ENCODE data around the gene CDK19.
"Not testable (repeated sequence)": the region's sequence is repeated elsewhere in the genome, so short reads cannot be mapped to it uniquely, and the experiment has no call there.

Gene CDK19

DNA sequence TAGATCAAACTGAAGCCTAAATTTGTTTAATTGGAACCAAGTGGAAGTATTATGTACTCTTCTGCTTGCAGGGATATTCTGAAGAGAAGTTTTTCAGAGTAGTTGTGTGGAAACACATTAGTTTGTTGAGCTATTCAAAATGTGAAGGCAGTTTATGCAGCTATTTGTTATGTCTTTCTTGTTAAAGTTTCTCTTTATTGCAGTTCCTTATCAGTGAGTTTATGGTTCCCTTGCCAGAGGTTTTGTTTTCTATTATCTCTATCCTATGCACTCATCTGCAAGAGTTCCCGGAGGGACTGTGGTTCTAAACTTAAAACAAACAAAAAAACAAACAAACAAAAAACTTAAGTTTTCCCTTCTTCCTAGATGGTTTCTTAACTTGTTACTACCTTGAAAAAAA, 195.2 kb downstream of the CDK19 start:
- DNase-seq (ENCODE audit: low spot score): no peak

DNA sequence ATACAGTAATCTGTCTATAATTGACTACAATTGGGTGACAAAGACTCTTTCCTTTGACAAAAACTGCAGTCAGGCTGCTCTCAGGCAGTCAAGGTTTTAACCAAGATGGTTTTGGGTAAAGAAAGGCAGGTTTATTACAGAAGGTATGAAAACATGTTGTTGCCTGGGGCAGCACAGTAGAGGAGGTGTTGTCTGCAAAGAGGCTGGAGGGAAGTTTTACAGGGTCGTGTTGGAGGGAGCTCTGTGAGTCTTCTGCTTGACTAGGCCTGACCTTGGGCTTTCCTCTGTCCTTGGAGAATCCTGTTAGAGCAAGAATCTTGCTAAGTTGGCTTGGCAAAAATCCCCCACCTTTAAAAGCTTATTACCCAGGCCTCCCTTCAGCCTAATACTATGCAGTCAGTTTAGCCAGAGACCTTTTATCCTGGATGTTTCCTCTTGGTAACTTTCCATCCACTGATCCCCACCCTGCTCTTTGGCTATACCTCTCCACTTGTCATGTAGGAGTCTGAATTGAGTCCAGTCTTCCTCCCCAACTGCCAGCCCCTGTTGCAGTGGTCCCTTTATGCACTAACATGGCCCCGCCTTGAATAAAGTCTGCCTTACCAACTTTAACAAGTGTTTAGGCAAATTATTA, 195.9 kb downstream of the CDK19 start:
- DNase-seq (ENCODE audit: low spot score): no peak

DNA sequence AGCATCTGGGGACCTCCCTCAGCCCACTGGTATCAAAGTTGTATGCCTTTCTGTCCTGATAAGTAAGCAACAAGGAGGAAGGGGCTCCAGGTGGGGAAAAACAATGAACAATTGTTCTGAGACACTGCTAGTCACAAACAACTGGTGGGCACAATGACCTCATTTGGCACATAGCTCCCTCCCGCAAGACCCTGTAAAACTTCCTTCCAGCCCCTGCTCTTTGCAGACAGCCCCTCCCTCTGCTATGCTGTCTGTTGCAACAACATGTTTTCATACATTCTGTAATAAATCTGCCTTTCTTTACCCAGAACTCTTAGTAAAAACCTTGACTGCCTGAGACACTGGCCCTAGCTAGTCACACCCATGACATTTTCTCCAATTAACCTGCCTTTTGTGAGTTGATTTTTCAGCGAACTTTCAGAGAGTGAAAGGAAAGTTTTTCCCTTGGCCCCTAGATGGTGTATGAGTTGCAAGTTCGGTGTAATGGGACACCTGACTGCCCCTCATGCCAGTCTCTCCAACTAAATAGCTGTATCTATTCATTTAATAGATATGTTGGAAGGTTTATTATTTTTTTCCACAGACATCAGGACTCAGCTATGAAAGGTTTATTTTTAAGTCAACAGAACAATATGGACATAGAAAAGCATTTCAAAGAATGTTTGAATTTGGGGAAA, 196.5 kb downstream of the CDK19 start:
- peak; percentile 73 for DNase-seq (ENCODE audit: low spot score)

DNA sequence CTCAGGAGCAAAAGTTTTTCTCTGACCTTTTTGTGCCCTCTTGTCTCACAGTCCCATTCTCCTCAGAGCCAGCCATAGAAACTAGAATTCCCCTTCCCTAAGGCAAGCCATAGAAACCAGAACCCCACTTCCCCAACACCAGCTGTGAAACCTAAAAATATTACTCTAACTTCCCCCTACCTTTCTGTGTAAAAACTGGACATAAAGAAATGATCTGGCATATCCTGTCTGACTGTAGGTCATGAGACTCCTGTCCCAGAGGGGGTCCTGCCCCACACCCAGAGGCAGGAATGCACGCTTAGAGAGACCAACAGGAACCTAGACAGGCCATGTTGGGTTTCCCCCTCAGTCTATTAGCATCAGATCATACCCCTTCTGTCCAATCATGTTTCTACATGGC, 198.2 kb downstream of the CDK19 start:
- no peak for DNase-seq (ENCODE audit: low spot score)

DNA sequence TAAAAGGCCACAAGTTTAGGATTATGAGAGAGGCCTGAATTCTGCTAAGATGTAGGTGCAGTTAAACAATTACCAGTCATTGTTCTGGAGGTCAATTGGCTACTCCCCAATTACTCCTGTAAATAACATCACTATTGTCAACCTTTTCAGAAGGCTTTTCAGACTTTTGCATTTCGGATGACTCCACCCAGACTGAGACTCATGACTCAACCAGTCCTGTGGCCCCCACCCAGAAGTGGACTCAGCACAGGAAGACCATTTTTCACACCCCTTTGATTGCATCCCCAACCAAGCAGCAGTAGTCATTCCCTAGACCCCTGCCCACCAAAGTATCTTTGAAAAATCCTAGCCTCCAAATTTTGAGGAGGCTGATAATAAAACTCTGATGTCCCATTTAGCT, 199.5 kb downstream of the CDK19 start:
- DNase-seq (ENCODE audit: low spot score): no peak

DNA sequence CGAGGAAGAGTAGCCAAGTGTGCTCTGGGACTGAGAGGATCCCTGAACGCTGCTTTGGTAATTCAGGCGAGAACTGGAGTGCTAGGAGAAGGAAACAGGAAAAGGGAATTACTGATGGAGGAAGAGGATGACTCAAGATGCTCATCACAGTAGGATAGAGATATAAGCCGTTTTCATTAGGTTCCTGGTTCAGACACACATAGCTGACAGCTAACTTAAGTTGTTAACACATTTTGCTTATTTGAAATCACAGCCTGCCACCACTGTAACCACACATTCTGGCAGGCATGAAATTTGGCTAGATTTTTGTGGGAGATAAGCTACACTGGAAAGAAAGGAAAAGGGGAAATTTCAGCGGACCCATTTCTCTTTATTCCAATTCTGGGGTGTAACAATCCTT, 200.7 kb downstream of the CDK19 start:
- no peak for DNase-seq (ENCODE audit: low spot score)

DNA sequence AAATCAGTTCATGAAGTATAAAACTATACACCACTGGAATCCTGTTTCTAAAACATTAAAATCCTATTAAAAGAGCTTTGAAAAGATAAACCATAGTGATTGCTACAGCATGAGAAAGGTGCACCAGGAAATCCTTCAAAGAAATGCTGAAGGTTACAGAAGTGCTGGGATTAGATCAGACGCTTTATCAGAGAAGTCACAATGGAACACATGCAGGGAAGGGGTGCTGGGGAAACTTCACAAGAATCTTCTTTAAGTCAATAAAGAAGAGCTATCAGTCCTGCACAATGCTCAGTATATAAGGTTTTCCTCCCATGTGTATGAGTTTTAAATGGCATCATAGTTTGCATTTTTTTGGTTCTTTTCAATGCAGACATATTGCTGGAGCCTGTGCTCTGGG, 201.2 kb downstream of the CDK19 start:
- DNase-seq (ENCODE audit: low spot score): no peak

DNA sequence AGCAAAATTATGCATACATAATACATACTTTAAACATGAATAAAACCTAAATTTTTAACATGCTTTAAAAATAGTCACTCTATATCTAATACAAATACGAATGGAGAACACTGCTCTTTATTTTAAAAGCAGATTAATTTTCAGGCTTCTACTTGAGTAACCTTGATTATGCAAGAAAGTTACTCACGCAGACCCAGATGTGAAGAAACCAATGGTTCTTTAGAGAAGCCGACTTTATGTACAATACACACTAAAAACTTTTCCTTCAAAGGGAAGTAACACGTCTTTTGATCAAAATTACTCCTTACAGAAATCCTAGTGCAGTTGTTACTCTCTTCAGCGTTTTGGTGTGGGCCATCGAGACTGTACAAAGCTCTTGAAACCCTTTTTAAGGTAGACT, 201.9 kb downstream of the CDK19 start:
- no peak for DNase-seq (ENCODE audit: low spot score)

DNA sequence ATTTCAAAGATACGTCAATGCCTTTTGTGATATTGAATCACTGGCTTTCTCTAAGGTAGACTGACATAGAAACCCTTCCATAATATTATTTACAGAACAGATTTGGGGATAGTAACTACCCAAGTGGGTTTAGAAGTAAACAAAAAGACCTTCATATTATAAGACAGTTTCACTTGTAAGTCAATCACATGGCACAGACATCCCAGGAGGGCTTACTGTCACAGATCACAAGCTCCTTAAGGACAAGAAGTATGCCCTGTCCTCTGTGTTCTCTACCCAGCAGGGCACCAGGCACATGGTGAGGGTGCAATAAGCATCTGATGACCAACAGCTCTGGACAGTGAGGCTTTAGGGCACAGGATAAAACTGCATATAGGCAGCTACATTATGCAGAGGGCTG, 203.0 kb downstream of the CDK19 start:
- peak; percentile 55 for DNase-seq (ENCODE audit: low spot score)

DNA sequence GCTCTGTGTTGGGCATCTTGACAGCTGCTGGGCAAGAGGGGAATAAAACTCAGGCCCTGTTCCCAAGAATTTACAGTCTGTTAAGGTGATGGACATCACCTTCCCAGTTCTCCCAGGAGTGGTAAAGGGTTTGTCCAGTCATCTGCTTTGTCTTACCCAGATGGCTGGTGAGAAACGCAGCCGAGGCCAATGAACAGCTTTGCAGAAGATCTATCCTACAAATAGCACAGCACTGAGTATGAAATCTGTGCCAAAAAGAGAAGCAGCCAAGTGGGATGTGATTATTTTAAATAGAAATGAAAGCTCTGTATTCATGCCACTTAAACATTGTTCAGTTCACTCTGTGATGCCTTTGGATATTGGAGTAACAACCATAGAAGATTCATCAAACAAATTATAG, 206.2 kb downstream of the CDK19 start:
- DNase-seq (ENCODE audit: low spot score): peak; percentile 79

DNA sequence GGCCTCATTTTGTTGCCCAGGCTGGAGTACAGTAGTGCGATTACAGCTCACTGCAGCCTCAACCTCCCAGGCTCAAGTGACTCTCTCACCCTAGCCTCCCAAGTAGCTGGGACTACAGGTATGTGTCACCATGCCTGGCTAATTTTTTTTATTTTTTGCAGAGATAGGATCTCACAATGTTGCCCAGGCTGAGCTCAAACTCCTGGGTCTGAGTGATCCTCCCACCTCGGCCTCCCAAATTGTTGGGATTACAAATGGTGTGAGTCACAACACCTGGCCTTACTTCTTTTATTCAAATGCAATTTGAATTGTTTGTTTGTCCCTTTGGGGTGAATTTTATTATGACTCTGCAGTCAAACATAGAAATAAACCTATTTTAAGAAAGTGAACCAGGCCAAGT, 207.1 kb downstream of the CDK19 start:
- no peak for DNase-seq (ENCODE audit: low spot score)

DNA sequence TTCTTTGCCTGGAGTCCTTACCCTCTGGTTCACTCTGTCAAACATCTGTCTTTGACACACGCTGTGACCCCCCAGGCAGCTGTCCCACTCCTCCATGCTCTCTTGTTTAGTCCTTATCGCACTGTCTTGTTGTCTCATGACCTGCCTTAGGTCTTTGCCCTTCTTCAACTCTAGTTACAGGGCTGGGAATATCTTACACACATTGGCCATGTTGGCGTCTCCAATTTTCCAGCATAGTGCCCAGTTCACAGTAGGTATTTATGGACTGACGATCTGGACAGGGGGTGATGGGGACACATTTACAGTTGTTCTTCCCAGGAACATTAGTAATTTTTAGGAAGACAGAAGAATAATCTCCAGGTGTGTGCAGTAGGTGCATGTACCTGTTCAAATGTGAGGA, 209.1 kb downstream of the CDK19 start:
- DNase-seq (ENCODE audit: low spot score): no peak

DNA sequence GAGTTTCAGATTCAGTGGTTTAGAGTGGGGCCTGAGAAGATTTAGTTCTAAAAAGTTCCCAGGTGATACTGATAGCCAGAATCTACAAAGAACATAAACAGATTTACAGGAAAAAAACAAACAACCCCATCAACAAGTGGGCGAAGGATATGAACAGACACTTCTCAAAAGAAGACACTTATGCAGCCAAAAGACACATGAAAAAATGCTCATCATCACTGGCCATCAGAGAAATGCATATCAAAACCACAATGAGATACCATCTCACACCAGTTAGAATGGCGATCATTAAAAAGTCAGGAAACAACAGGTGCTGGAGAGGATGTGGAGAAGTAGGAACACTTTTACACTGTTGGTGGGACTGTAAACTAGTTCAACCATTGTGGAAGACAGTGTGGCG, 214.6 kb downstream of the CDK19 start:
- DNase-seq (ENCODE audit: low spot score): not testable (repeated sequence)

DNA sequence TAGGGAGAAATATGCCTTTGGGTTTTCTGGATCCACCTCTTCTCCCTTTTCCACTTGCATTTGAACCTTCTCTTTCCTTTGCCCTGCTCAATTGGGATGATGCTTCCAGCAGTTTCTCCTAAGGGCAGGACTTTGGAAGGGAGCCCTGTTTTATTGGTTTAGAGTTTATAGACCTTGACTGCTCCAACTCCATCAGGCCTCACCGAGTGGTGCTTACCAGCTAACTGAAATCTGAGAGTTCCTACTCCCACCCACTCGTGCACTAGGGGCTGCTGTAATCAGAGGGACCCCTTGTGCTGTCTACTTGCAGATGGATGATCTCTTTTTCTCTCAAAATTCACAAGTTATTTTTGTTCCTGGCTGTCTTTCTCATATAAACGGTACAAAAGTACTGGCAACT, 217.5 kb downstream of the CDK19 start:
- no peak for DNase-seq (ENCODE audit: low spot score)

DNA sequence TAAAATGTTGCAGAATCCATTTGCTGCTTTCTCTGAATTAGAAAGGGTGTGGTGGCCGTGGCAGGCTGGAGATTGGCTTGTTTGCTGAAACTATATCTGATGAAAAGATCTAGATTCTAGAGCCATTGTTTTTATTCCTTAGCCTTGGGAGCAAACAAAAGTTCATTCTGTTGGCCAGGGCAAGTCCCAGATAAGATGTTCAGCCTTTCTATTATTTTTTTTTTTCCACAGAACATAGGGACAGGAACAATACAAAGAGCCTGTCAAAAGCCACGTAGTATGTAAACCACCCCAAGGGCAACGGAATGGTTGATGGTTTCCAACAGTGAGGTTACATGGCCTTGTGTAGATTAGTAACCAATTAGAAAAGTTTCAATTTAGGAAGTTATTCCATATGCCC, 218.9 kb downstream of the CDK19 start:
- DNase-seq (ENCODE audit: low spot score): no peak

DNA sequence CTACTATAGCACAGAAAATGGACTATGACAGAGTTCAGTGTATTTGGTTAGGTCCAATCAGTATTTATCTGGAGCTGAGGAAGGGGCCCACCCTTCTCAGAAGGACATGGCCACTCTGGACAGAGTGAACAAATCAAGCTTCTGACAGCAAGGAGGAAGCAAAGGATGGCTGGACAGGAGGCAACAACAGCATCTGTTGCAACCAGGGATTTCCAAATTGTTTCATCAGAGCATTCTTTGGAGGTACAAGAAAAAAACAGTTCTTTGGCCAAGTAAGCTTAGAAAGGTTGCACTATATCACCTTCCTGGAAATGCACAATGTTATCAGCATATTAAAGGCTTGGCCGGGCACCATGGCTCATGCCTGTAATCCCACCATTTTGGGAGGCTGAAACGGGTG, 220.2 kb downstream of the CDK19 start:
- no peak for DNase-seq (ENCODE audit: low spot score)

DNA sequence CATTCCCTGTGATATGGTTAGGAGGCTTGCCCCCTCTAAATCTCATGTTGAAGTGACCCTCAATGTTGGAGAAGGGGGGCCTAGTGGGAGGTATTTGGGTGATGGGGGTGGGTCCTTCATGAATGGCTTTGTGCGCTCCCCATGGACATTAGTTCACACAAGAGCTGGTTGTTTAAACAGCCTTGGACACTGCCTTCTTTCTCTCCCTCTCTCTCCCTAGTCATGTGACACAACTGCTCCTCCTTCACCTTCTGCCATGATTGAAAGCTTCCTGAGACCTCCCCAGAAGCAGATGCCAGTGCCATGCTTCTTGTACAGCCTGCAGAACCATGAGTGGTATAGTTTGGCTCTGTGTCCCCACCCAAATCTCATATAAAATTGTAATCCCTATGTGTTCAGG, 221.6 kb downstream of the CDK19 start:
- no peak for DNase-seq (ENCODE audit: low spot score)

DNA sequence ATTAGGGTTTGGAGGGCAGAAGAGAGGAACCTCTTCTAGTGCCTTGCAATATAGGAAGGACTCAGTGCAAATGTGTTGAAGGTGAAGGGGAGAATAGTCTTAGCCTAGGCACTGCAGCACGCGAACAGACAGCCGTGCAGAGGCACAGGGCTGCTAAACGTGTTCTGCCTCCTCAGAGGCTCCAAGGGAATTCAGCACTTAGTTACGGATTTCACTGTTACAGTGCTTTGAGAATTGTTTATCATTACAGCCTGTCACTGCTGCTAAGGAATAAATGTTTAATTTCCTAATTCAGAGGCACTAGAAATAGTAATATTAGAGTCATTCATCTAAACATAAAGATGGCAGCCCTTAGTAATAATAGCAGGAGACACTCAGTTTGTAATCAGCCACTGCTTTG, 222.5 kb downstream of the CDK19 start:
- DNase-seq (ENCODE audit: low spot score): no peak

DNA sequence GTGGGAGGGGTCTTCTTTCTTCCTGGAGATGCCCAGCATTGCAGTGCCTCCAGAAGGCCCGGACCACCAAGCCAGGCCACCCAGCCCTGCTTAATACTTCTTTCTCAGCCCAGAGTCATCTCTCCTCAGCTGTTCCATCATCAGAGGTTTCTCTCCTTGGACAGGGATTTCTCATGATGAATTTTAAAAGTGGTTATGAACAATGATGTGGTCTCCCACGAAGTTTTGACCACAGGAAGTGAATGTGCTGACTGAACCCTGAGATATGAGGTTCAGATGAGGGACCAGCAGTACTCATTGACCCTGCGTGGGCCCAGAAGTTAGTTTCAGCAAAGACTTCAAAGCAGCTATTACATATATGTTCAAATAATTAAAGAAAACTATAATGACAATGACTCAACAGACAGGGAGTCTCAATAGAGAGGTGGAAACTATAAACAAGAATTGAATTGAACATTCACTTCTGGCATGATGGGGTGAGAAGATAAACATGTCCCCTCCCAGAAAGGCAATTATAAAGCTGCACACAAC, 224.4 kb downstream of the CDK19 start:
- DNase-seq (ENCODE audit: low spot score): no peak

DNA sequence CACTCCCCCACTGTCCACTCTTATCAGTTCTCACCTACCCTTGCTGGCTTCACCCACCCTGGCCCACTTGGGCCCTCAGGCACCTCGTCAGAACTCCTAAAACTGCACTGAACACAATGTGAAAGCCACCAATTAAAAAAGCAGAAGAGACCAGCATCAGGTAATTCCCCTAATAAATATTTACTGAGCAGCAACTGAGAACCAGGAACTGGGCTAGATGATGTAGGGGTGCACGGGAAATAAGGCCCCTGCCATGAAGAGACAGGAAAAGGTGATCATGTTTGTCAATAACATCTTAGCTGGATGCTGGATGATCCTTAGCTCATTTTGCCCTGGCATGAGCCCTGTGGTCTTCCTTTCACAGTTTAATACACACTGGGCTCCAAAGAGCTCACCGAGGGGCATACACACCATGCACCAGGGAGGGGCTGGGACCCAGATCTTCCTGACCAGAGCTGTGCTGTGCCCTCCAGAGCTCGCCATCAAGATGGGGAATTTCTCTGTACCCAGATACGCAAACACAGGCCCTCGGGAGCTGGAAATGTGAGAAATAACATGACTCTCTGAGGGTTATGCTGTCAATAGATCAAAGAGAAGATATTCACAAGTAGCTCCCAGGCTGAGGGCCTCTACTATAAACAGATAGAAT, 225.3 kb downstream of the CDK19 start:
- no peak for DNase-seq (ENCODE audit: low spot score)

DNA sequence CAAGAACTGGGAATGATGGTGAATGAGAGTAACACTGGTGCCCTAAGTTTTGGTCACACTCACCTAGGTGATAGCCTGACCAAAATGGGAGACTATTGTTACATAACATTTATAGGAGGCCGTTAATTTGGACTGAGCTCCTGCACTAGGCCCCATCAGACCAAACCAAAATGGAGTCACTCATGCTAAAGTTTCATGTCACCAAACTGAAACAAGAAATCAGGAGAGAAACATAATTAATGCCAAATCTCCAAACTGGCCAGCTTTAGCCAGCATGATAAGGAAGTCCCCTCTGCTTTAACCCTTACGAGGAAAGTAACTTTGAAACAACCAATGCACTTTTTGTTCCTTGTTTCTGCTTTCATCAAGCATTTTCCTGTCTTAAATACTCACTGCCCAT, 227.9 kb downstream of the CDK19 start:
- no peak for DNase-seq (ENCODE audit: low spot score)

DNA sequence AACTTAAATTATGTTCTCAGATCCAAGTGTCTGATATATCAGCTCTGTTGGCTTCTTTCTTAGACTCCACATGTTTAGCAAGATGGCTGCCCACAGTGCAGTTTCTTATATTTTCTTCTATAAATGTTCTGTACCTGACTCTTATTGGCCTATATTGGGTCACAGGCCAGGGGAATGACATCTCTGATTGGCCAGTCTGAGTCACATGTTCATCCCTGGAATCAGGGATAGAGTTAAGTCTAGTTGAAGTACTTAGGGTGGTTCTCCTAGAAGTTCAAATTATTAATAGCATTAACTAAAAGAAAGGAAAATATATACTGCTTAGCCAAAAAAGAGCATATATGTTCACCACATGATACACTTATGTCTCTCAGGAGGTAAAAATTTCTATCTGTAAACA, 233.6 kb downstream of the CDK19 start:
- no peak for DNase-seq (ENCODE audit: low spot score)

DNA sequence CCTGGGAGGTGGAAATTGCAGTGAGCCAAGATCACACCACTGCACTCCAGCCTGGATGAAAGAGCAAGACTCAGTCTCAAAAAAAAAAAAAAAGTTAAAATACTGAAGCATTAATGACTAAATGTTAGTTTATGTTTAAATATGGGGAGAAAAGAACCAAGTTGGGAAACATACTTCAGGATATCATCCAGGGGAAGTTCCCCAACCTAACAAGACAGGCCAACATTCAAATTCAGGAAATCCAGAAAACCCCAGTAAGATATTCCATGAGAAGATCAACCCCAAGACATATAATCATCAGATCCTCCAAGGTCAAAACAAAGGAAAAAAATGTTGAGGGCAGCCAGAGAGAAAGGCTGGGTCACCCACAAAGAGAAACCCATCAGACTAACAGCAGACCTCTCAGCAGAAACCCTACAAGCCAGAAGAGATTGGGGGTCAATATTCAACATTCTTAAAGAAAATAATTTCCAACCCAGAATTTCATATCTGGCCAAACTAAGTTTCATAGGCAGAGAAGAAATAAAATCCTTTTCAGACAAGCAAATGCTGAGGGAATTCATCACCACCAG, 237.6 kb downstream of the CDK19 start:
- DNase-seq (ENCODE audit: low spot score): not testable (repeated sequence)
